Measurements from ENCODE around the gene DIP2B.
A peak's percentile ranks its signal among the peaks of the same experiment; 100 is the strongest.

Gene DIP2B

DNA sequence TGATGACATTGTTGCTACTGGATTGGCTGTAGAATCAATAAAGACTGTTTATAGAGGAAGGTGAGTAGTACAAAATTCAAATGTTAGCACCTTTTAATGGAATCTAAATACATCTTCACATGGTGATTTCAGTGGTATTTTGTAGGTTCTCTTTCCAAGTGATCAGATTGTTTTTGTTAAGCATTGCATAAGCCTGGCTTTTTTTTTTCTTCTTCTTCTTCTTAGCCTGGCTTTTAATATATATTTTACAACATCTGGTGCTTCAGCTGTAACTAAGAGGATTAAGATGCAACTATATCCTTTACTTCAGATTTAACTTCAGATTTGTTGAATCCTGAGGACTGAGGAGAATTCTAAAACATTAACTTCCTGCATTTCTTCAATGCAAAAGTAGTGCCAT is 201.8 kb downstream of the DIP2B start:
- DNase-seq (ENCODE audit: low spot score in 2 of 2): no peak
- no peaks in the 10 kb centered on the region for H3K4me1 Mint-ChIP-seq
- ATAC-seq (replicated peaks; ENCODE audit: extremely low read depth, poor library complexity, severe bottlenecking): no peak
- no peak overlapping the region for H3K4me3 Mint-ChIP-seq
- no peaks in the 10 kb centered on the region for H3K27me3 Mint-ChIP-seq
- peak overlapping the region; percentile 35 for H3K27ac Mint-ChIP-seq (ENCODE audit: low read depth)
- no peaks in the 10 kb centered on the region for H3K9me3 Mint-ChIP-seq
- H3K36me3 Mint-ChIP-seq (ENCODE audit: insufficient read depth): peaks cover 28% of the 10 kb centered on the region

DNA sequence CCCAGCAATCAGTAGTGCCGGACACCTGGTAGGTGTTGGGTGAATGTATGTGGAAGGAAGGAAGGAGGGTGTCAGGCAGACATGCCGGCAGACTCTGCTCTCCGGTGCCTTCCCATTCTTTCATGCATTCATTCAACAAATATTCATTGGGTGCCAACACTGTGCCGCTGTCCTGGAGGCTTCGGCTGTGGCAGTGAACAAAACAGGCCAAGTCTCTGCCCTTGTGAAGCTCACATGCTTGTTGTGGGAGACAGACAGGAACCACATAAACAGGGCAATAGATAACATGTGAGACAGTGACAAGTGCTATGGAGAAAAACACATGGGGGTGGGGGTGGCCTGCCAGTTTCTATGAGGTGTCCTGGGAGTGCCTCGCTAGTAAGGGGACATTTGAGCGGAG is 202.6 kb downstream of the DIP2B start:
- DNase-seq (ENCODE audit: low spot score in 2 of 2): no peak
- Mint-ChIP-seq H3K36me3 (ENCODE audit: insufficient read depth) (peaks cover 27% of the 10 kb centered on the region), H3K9me3 (no peaks in the 10 kb centered on the region), H3K27ac (ENCODE audit: low read depth) (no peak overlapping the region), H3K4me1 (no peaks in the 10 kb centered on the region), H3K27me3 (no peaks in the 10 kb centered on the region), H3K4me3 (no peak overlapping the region)
- ATAC-seq (replicated peaks; ENCODE audit: extremely low read depth, poor library complexity, severe bottlenecking): no peak

DNA sequence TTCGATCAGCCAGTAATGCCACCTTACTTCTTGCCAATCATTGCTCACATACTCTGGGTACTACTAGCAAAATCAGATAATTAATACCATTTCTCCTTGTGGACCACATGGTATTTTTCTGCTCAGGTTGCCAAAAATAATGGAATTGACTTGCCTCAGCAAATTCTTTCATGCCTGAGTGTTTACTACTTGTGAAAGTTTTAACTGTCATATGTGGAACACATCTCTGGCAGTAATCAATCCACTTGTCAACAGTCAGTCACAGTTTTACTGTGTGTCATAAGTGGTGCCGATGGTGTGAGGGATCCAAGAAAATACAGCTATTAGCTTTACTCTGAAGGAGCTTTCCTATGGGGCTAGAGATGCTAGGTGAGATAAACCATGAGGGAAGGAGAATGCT is 203.8 kb downstream of the DIP2B start:
- H3K4me1 Mint-ChIP-seq: no peaks in the 10 kb centered on the region
- DNase-seq (ENCODE audit: low spot score in 2 of 2): no peak
- H3K27ac Mint-ChIP-seq (ENCODE audit: low read depth): no peak overlapping the region
- no peak overlapping the region for H3K4me3 Mint-ChIP-seq
- no peaks in the 10 kb centered on the region for H3K27me3 Mint-ChIP-seq
- no peaks in the 10 kb centered on the region for H3K9me3 Mint-ChIP-seq
- H3K36me3 Mint-ChIP-seq (ENCODE audit: insufficient read depth): peaks cover 30% of the 10 kb centered on the region
- ATAC-seq (replicated peaks; ENCODE audit: extremely low read depth, poor library complexity, severe bottlenecking): no peak

DNA sequence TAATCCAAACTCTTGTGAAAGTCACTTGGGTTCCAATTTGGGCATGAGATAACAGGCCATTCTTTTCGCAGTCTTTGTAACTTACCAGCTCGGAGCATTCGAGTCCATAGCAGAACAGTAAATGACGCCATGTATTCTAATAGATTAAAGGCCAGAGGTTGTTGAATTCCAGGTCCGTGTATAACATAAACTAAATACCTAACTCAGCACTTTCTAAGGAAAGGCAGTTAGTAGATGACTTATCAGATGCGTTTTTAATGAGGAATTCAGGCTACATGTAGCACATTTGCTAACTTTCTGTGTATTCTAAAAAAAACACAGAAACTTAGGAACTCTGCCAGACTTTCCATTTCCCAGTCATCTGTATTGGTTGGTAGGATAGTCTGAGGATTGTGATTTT is 206.3 kb downstream of the DIP2B start:
- Mint-ChIP-seq H3K4me1 (no peaks in the 10 kb centered on the region), H3K27ac (ENCODE audit: low read depth) (no peak overlapping the region), H3K27me3 (no peaks in the 10 kb centered on the region)

DNA sequence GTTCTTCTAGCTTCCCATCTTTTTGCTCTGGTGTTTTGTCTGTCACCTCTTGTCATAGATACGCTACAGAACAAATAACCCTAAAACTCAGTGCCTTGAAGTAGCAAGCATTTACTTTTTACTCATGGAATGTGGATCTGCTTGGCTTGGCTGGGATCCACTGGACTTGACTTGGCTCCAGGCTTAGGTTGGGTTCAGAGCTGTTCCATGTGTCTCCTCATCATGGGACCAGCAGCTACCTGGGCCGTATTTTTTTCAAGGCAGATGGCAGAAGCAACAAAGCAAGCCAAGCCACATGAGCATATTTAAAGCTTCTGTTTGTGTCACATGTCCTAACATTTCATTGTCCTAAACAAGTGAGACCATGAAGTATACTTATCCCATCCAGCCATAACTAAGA is 210.4 kb downstream of the DIP2B start:
- H3K27me3 Mint-ChIP-seq: no peaks in the 10 kb centered on the region
- peaks cover 31% of the 10 kb centered on the region for H3K36me3 Mint-ChIP-seq (ENCODE audit: insufficient read depth)
- no peak overlapping the region for H3K4me3 Mint-ChIP-seq
- H3K4me1 Mint-ChIP-seq: no peaks in the 10 kb centered on the region
- H3K9me3 Mint-ChIP-seq: no peaks in the 10 kb centered on the region
- no peak overlapping the region for H3K27ac Mint-ChIP-seq (ENCODE audit: low read depth)
- no peak for ATAC-seq (replicated peaks; ENCODE audit: extremely low read depth, poor library complexity, severe bottlenecking)
- no peak for DNase-seq (ENCODE audit: low spot score in 2 of 2)

More for the DNA sequence above, 206.3 kb downstream of the DIP2B start:
- no peak for ATAC-seq (replicated peaks; ENCODE audit: extremely low read depth, poor library complexity, severe bottlenecking)
- H3K36me3 Mint-ChIP-seq (ENCODE audit: insufficient read depth): peaks cover 28% of the 10 kb centered on the region
- no peak for DNase-seq (ENCODE audit: low spot score in 2 of 2)
- H3K9me3 Mint-ChIP-seq: no peaks in the 10 kb centered on the region
- no peak overlapping the region for H3K4me3 Mint-ChIP-seq

- H3K9me3 Mint-ChIP-seq: no peaks in the 10 kb centered on the region
- H3K36me3 Mint-ChIP-seq (ENCODE audit: insufficient read depth): peaks cover 53% of the 10 kb centered on the region
- no peak for ATAC-seq (replicated peaks; ENCODE audit: extremely low read depth, poor library complexity, severe bottlenecking)
- no peaks in the 10 kb centered on the region for H3K4me1 Mint-ChIP-seq
- H3K4me3 Mint-ChIP-seq: no peak overlapping the region
- DNase-seq (ENCODE audit: low spot score in 2 of 2): no peak
- no peaks in the 10 kb centered on the region for H3K27me3 Mint-ChIP-seq
- no peak overlapping the region for H3K27ac Mint-ChIP-seq (ENCODE audit: low read depth)
These were observed 214.0 kb downstream of the DIP2B start for GRCh38 chr12:50718760-50719159.

- H3K27me3 Mint-ChIP-seq: no peaks in the 10 kb centered on the region
- no peak overlapping the region for H3K4me3 Mint-ChIP-seq
- peaks cover 59% of the 10 kb centered on the region for H3K36me3 Mint-ChIP-seq (ENCODE audit: insufficient read depth)
- no peak for DNase-seq (ENCODE audit: low spot score in 2 of 2)
- no peaks in the 10 kb centered on the region for H3K4me1 Mint-ChIP-seq
- H3K27ac Mint-ChIP-seq (ENCODE audit: low read depth): no peak overlapping the region
- no peaks in the 10 kb centered on the region for H3K9me3 Mint-ChIP-seq
- no peak for ATAC-seq (replicated peaks; ENCODE audit: extremely low read depth, poor library complexity, severe bottlenecking)
These were observed 215.3 kb downstream of the DIP2B start for GRCh38 chr12:50720085-50720484.

DNA sequence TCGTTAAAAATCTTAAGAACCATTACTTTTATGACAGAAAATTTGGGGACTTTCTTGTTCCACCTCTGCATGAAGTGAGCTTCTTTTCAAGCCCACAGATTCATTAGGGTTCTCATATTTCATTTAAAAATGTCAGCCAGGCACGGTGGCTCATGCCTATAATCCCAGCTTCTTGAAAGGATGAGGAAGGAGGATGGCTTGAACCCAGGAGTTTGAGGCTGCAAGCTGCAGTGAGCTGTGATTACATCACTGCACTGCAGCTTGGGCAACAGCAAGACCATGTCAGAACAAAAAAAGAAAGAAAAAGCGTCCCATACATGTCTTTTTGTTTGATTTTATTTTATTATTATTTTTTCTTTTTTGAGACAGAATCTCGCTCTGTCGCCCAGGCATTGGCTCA is 215.7 kb downstream of the DIP2B start:
- Mint-ChIP-seq H3K4me1 (no peaks in the 10 kb centered on the region), H3K27ac (ENCODE audit: low read depth) (no peak overlapping the region), H3K36me3 (ENCODE audit: insufficient read depth) (peaks cover 59% of the 10 kb centered on the region), H3K9me3 (no peaks in the 10 kb centered on the region), H3K27me3 (no peaks in the 10 kb centered on the region), H3K4me3 (no peak overlapping the region)
- ATAC-seq (replicated peaks; ENCODE audit: extremely low read depth, poor library complexity, severe bottlenecking) (no peak), DNase-seq (ENCODE audit: low spot score in 2 of 2) (no peak)

GRCh38 chr12:50723865-50724264 is 219.1 kb downstream of the DIP2B start:
- Mint-ChIP-seq H3K27me3 (no peaks in the 10 kb centered on the region), H3K36me3 (ENCODE audit: insufficient read depth) (peaks cover 53% of the 10 kb centered on the region), H3K9me3 (no peaks in the 10 kb centered on the region), H3K4me3 (no peak overlapping the region), H3K4me1 (no peaks in the 10 kb centered on the region), H3K27ac (ENCODE audit: low read depth) (no peak overlapping the region)
- no peak for DNase-seq (ENCODE audit: low spot score in 2 of 2)
- ATAC-seq (replicated peaks; ENCODE audit: extremely low read depth, poor library complexity, severe bottlenecking): no peak

GRCh38 chr12:50725011-50725942 is 220.5 kb downstream of the DIP2B start:
- H3K27ac Mint-ChIP-seq (ENCODE audit: low read depth): no peak overlapping the region
- ATAC-seq (replicated peaks; ENCODE audit: extremely low read depth, poor library complexity, severe bottlenecking) (no peak), DNase-seq (ENCODE audit: low spot score in 2 of 2) (no peak)
- H3K4me1 Mint-ChIP-seq: no peaks in the 10 kb centered on the region
- no peak overlapping the region for H3K4me3 Mint-ChIP-seq
- H3K27me3 Mint-ChIP-seq: no peaks in the 10 kb centered on the region
- no peaks in the 10 kb centered on the region for H3K9me3 Mint-ChIP-seq
- H3K36me3 Mint-ChIP-seq (ENCODE audit: insufficient read depth): peaks cover 57% of the 10 kb centered on the region

DNA sequence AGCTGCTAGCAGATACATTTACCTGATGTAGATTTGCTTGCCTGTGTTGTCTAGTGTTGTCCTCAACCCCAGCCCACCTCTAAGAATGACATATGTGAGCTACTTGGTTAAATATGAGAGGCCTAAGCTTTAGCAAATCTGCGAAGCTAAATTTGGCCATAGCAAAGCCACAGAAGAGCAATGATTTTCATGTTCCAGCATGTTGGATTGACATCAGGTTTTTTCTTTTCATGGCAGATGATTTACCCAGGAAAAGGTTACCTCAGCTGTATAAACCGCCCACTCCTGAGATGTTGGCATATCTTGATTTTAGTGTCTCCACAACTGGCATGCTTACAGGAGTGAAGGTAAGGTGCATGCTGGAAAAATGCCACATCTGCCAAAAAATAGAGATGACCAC is 222.7 kb downstream of the DIP2B start:
- no peaks in the 10 kb centered on the region for H3K4me1 Mint-ChIP-seq
- no peak overlapping the region for H3K27ac Mint-ChIP-seq (ENCODE audit: low read depth)
- no peak overlapping the region for H3K4me3 Mint-ChIP-seq
- H3K36me3 Mint-ChIP-seq (ENCODE audit: insufficient read depth): peaks cover 50% of the 10 kb centered on the region
- DNase-seq (ENCODE audit: low spot score in 2 of 2): no peak
- H3K9me3 Mint-ChIP-seq: no peaks in the 10 kb centered on the region
- ATAC-seq (replicated peaks; ENCODE audit: extremely low read depth, poor library complexity, severe bottlenecking): no peak
- H3K27me3 Mint-ChIP-seq: no peaks in the 10 kb centered on the region

GRCh38 chr12:50728417-50728816 is 223.6 kb downstream of the DIP2B start:
- Mint-ChIP-seq H3K4me1 (no peaks in the 10 kb centered on the region), H3K4me3 (no peak overlapping the region), H3K9me3 (no peaks in the 10 kb centered on the region), H3K27me3 (no peaks in the 10 kb centered on the region), H3K27ac (ENCODE audit: low read depth) (no peak overlapping the region), H3K36me3 (ENCODE audit: insufficient read depth) (peaks cover 50% of the 10 kb centered on the region)
- ATAC-seq (replicated peaks; ENCODE audit: extremely low read depth, poor library complexity, severe bottlenecking) (no peak), DNase-seq (ENCODE audit: low spot score in 2 of 2) (no peak)

- no peak overlapping the region for H3K4me3 Mint-ChIP-seq
- no peaks in the 10 kb centered on the region for H3K9me3 Mint-ChIP-seq
- no peak for DNase-seq (ENCODE audit: low spot score in 2 of 2)
- no peaks in the 10 kb centered on the region for H3K27me3 Mint-ChIP-seq
- H3K4me1 Mint-ChIP-seq: no peaks in the 10 kb centered on the region
- peaks cover 49% of the 10 kb centered on the region for H3K36me3 Mint-ChIP-seq (ENCODE audit: insufficient read depth)
- H3K27ac Mint-ChIP-seq (ENCODE audit: low read depth): no peak overlapping the region
- no peak for ATAC-seq (replicated peaks; ENCODE audit: extremely low read depth, poor library complexity, severe bottlenecking)
These were observed 224.1 kb downstream of the DIP2B start for GRCh38 chr12:50728841-50729240.
